GM18867 (cell line): Measurements from ENCODE around the gene RIT2.

Source experiments
- ATAC-seq: cut with Tn5 transposase; IDR thresholded peaks from one replicate; pipeline ENCODE4 v1.9.1; 2021; ENCODE audit warnings: mild to moderate bottlenecking, moderate library complexity; ENCODE audit not compliant: unreplicated experiment

RIT2 gene

GRCh38 chr18:43017622-43018021 is 97.9 kb downstream of the RIT2 start:
- no peak for ATAC-seq

- ATAC-seq = no peak
Measured at GRCh38 chr18:43013486-43013885, 102.0 kb downstream of the RIT2 start.

GRCh38 chr18:43012951-43013350 is 102.5 kb downstream of the RIT2 start:
- ATAC-seq = no peak

GRCh38 chr18:43010611-43011010 is 104.9 kb downstream of the RIT2 start:
- no peak for ATAC-seq

- ATAC-seq = no peak
Measured at GRCh38 chr18:43009674-43010073, 105.8 kb downstream of the RIT2 start.

- ATAC-seq = no peak
Measured at GRCh38 chr18:43007365-43007764, 108.1 kb downstream of the RIT2 start.

GRCh38 chr18:43004421-43004820 is 111.1 kb downstream of the RIT2 start:
- ATAC-seq = no peak

GRCh38 chr18:43001821-43002220 is 113.7 kb downstream of the RIT2 start:
- no peak for ATAC-seq

- ATAC-seq = no peak
Measured at GRCh38 chr18:42996824-42997223, 118.7 kb downstream of the RIT2 start.

GRCh38 chr18:42980426-42980825 is 135.1 kb downstream of the RIT2 start:
- no peak for ATAC-seq

GRCh38 chr18:42977982-42978637 is 137.4 kb downstream of the RIT2 start:
- no peak for ATAC-seq

- ATAC-seq = peak; percentile 59
Measured at GRCh38 chr18:42976869-42977590, 138.5 kb downstream of the RIT2 start.

GRCh38 chr18:42969366-42969765 is 146.1 kb downstream of the RIT2 start:
- ATAC-seq = no peak

GRCh38 chr18:42961298-42961697 is 154.2 kb downstream of the RIT2 start:
- no peak for ATAC-seq

GRCh38 chr18:42959528-42959927 is 156.0 kb downstream of the RIT2 start:
- ATAC-seq = no peak

GRCh38 chr18:42958353-42958752 is 157.1 kb downstream of the RIT2 start:
- ATAC-seq = no peak

- no peak for ATAC-seq
Measured at GRCh38 chr18:42956287-42956686, 159.2 kb downstream of the RIT2 start.

- ATAC-seq = no peak
Measured at GRCh38 chr18:42954887-42955286, 160.6 kb downstream of the RIT2 start.

GRCh38 chr18:42953306-42953705 is 162.2 kb downstream of the RIT2 start:
- no peak for ATAC-seq

GRCh38 chr18:42950732-42951131 is 164.8 kb downstream of the RIT2 start:
- ATAC-seq = peak; percentile 60

- no peak for ATAC-seq
Measured at GRCh38 chr18:42948831-42949230, 166.7 kb downstream of the RIT2 start.

GRCh38 chr18:42941860-42942259 is 173.6 kb downstream of the RIT2 start:
- no peak for ATAC-seq

GRCh38 chr18:42941021-42941420 is 174.5 kb downstream of the RIT2 start:
- no peak for ATAC-seq
